Skin epidermis (tissue), 12 donors: Measurements from ENCODE around the gene ZNF654.
"Not testable (repeated sequence)": the region's sequence is repeated elsewhere in the genome, so short reads cannot be mapped to it uniquely, and the experiment has no call there.

Experiments
- H3K27ac ChIP-seq, 21 experiments: fragments of 200-600 bp; sonication (generic) in 11 of 21; one replicate each; pipeline ENCODE4 v1.5.0; 2020; ENCODE audit warnings: mild to moderate bottlenecking in 3 of 21, inconsistent platforms in 2 of 21, moderate library complexity in 2 of 21
- H3K4me3 ChIP-seq, 7 experiments: fragments of 200-600 bp; sonication (generic) in 2 of 7; one replicate each; pipeline ENCODE4 v1.5.0; 2020; ENCODE audit warnings: inconsistent platforms in 2 of 7, mild to moderate bottlenecking in 2 of 7, moderate library complexity in 1 of 7

The ZNF654 gene

GRCh38 chr3:88058306-88058580 lies 812 bp upstream of the ZNF654 start:
- Histone ChIP-seq H3K27ac (peak overlapping the region; percentile 85 to 99 (median 97)), H3K4me3 (peak overlapping the region; percentile 69 to 96 (median 83))

- H3K27ac ChIP-seq: peak overlapping the region; percentile 86 to 99 (median 97)
- H3K4me3 ChIP-seq: peak overlapping the region; percentile 69 to 96 (median 83)
Observed at GRCh38 chr3:88059380-88060170, 520 bp downstream of the ZNF654 start.

DNA sequence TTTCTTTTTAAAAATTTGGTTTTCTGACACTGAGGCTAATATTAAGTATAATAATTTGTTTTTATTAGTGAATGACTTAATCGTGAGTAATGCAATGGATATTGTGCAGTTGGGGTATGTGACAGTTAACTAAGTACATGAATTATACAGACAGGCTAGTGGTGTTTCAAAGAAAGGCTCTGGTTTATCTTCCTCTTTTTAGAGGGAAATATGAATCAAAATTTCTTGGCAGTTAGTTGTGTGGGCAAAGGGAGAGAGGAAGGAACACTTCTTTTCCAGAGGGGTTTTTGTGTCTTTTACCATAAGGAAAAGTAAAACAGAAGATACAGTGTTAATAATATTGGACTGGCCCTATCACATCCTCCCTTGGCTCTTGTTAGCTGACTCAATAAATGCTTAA lies 2.7 kb downstream of the ZNF654 start:
- H3K27ac ChIP-seq: no peak overlapping the region
- H3K4me3 ChIP-seq: no peak overlapping the region

- Histone ChIP-seq H3K27ac (no peak overlapping the region), H3K4me3 (no peak overlapping the region)
Observed at GRCh38 chr3:88075072-88075471, 16.0 kb downstream of the ZNF654 start.

DNA sequence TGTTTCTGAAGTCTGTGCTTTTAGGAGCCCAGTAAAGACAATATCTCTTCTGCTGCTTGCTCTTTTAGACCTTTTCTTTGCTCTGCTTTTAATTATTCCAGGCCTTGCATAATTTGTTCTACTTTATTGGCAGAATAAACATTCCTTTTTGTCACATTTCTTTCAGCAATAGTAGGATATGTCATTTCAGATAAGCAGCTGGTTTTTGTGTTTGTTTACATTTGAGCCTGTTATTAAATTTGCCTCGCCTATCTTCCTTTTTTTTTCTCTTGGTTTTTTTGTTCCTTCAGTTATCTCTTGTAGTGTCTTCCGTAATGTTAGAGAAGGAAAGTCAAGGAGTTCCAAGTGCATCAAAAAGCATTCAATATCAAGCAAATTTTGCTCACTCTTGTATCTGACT lies 16.4 kb downstream of the ZNF654 start:
- no peak overlapping the region for H3K4me3 ChIP-seq
- H3K27ac ChIP-seq: no peak overlapping the region

- Histone ChIP-seq H3K27ac (no peak overlapping the region), H3K4me3 (no peak overlapping the region)
Observed at GRCh38 chr3:88076712-88077111, 17.7 kb downstream of the ZNF654 start.

- Histone ChIP-seq H3K27ac (no peak overlapping the region), H3K4me3 (no peak overlapping the region)
Observed at GRCh38 chr3:88078932-88079331, 19.9 kb downstream of the ZNF654 start.

DNA sequence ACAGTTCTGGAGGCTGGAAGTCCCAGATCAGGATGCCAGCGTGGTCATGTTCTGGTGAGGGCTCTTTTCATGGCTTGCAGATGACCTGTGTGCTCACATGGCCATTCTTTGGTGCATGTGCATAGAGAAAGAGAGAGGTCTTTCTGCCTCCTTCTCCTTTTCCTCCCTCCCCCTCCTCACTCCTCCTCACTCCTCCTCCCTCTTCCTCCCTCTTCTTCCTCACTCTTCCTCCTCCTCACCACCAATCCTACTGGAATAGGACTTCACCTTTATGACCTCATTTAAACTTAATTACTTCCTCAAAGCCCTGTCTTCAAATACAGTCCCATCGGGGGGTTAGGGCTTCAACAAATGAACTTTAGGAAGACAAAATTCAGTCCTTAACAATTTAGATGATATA lies 23.8 kb downstream of the ZNF654 start:
- Histone ChIP-seq H3K4me3 (no peak overlapping the region), H3K27ac (no peak overlapping the region)

DNA sequence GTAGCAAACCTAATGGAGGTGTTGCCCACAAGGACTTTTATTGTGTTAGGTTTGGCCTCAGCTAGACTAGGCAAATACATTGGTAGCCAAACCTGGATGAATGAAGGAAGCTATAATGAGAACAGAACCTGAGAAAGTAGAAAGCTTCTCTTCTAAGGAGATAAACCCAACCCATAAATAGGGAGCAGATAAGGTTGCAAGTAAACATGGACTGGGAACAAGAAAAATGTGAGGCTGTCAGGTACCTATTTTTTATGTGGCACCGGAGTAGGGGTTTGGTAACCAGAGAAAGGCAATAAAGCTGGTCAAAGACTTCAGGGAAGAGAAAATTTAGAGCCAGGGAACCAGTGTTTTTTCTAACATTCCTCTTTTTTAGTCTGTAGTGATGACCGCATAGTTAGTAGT lies 25.0 kb downstream of the ZNF654 start:
- H3K4me3 ChIP-seq: no peak overlapping the region
- no peak overlapping the region for H3K27ac ChIP-seq

GRCh38 chr3:88090681-88091080 lies 31.6 kb downstream of the ZNF654 start:
- Histone ChIP-seq H3K27ac (no peak overlapping the region), H3K4me3 (no peak overlapping the region)

GRCh38 chr3:88092270-88092669 lies 33.2 kb downstream of the ZNF654 start:
- no peak overlapping the region for H3K27ac ChIP-seq
- no peak overlapping the region for H3K4me3 ChIP-seq

GRCh38 chr3:88093266-88093665 lies 34.2 kb downstream of the ZNF654 start:
- no peak overlapping the region for H3K27ac ChIP-seq
- H3K4me3 ChIP-seq: no peak overlapping the region

DNA sequence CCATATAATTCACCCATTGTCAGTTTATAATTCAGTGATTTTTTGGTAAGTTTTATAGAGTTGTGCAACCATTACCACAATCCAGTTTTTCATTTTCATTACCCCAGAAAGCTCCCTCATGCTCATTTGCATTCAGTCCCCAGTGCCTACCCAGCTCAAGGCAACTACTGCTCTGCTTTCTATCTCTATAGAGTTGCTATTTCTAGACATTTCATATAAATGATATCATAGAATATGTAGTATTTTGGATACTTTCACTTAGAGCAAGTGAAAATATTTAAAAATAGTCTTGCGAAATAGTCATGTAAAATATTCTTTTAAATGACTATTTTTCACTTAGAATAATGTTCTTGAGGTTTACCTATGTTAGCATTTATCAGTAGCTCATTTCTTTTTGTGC lies 42.1 kb downstream of the ZNF654 start:
- no peak overlapping the region for H3K4me3 ChIP-seq
- no peak overlapping the region for H3K27ac ChIP-seq

DNA sequence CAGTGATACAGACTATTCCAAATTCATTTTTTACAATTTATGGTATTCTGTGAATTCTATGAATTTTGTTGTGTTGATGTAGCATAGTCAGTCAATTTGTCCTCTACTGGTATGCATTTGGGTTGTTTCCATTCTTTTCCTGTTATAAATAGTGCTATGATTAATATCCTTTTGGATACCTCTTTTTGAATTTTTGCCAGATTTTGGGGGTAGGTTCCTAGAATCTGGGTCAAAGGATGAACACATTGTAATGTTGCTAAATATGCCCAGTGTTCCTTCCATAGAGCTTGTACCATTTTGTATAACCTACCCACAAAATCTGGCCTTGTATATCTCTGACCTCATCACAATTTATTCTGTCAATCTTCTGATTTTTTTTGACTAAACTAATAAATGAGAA lies 46.3 kb downstream of the ZNF654 start:
- Histone ChIP-seq H3K4me3 (no peak overlapping the region), H3K27ac (no peak overlapping the region)

DNA sequence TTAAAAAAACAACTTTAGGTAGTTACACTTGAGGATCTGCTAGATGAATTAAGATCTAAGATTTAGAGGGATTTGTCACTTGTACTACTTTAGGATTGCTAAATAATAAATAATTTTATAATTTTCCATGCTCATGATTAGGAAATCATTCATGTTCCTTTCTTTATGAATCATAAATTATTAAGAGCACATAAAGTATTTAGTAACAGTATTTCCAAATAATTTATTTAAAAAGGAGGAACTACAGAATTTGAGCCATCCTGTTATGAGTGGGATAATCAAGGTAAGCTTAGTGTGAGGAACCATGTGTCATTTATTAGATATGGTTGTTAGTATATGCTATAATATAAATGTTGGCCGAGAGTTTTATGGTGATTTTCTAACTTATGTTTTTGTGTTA lies 53.2 kb downstream of the ZNF654 start:
- no peak overlapping the region for H3K27ac ChIP-seq
- H3K4me3 ChIP-seq: no peak overlapping the region

DNA sequence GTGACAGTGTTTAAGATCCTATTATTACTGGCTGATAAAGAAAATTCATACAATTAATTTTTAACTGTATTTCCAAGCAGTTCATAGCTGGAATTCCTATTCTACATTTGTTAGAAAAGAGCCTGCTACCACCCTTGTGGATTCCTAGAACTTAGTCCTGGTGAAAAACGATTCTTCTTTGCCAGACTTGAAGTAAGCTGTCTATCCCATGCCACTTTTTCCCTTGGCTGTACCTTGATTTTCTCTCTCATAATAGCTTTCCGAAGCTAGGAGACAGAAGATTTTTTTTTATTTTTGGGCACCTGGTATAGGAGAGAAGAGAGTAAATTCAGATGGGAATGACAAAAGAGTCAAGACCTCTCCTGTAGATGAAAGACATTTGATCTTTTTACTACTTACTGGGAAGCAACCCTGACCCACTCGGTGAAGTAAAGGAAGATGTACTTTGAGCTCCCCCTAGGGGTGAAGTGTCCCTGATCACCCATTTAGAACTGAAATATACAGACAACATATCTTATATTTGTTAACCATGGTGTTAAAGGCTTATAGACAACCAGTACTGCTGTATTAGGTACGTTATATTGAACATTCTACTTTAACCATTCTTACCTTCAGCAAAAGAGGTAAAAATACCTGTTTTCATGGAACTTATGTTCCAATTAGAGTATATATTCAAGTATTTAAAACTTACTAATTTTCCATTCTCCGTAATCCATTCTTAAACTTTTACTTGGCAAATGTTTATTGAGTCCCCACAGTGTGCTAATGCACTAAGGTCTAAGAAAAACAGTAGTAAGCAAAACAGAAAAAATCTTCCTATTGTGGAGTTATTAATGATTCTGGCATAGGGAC lies 54.5 kb downstream of the ZNF654 start:
- Histone ChIP-seq H3K27ac (no peak overlapping the region), H3K4me3 (no peak overlapping the region)

DNA sequence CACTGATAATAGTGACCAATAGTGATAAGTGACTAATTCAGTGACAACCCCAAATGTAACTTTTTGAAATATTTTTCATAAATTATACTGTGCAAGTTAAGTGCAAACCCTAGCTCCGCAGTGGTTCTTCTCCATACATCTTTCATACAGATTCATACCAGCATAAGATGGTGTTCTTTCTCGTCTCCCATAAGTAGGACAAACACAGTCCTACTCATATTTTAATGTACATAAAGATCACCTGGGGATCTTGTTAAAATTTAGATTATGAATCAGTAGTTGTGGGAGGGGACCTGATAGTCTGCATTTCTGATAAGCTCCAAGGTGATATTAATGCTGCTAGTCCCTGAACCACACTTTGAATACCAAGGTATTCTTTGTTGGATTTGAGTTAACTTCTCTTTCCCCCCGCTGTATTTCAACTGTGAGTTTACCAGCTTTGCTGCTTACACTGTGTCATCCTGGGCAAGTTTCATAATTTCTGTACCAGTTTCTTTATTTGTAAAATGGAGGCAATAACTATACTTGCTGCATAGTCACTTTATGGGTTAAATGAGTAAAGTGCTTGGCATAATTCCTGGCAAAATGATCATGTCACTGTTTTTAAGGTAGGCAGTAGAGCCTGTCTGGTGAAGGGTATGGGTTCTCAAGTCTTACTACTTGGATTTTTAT lies 56.0 kb downstream of the ZNF654 start:
- no peak overlapping the region for H3K27ac ChIP-seq
- H3K4me3 ChIP-seq: no peak overlapping the region

- H3K4me3 ChIP-seq: no peak overlapping the region
- H3K27ac ChIP-seq: no peak overlapping the region
Observed at GRCh38 chr3:88117683-88118082, 58.6 kb downstream of the ZNF654 start.

- not testable (repeated sequence) for H3K4me3 ChIP-seq, H3K27ac ChIP-seq
Observed at GRCh38 chr3:88118603-88119002, 59.5 kb downstream of the ZNF654 start.

DNA sequence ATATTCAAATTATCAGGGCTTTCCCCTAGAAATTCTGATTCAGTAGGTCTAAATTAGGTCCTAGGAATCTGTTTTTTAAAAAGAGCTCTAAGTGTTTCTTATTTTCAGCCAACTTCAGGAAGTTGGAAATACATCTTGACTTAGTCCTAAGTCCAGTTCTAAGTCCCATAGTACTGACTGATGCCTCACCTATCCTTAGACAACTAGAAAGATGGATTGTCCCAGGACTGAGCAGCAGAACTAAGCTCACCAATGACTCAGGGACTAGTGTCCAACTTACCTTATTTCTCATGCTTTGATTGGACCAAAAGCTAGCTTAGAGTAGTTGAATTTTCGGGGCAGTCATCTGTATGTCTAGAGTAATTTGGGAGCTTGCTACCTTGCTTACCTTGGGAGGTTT lies 64.5 kb downstream of the ZNF654 start:
- H3K27ac ChIP-seq: no peak overlapping the region
- H3K4me3 ChIP-seq: no peak overlapping the region

- Histone ChIP-seq H3K27ac (no peak overlapping the region), H3K4me3 (no peak overlapping the region)
Observed at GRCh38 chr3:88131695-88132094, 72.6 kb downstream of the ZNF654 start.
